Chondrocyte (in vitro differentiated cells): ENCODE measurements around the gene CXCL12. TPM values are rescaled to one million over a fixed set of nuclear protein-coding genes. Genes with fewer than 3 reads are reported as not detected.

Experiments
- DNase-seq: peaks from one replicate; pipeline ENCODE4 v3.0.0; 2021; ENCODE audit warnings: mixed read lengths, low spot score
- H3K27ac Mint-ChIP-seq: one replicate; pipeline ENCODE4 v1.8.0; 2021; ENCODE audit warnings: mild to moderate bottlenecking, moderate library complexity, mixed read lengths; ENCODE audit not compliant: unreplicated experiment
- H3K27me3 Mint-ChIP-seq: 2 replicates; pipeline ENCODE4 v1.8.0; 2021; ENCODE audit warnings: low read depth, mixed read lengths
- H3K36me3 Mint-ChIP-seq: 2 replicates; pipeline ENCODE4 v1.8.0; 2021; ENCODE audit warnings: low read depth, mixed read lengths
- H3K4me1 Mint-ChIP-seq: 2 replicates; pipeline ENCODE4 v1.8.0; 2021; ENCODE audit warnings: low read depth, mild to moderate bottlenecking, mixed read lengths
- H3K4me3 Mint-ChIP-seq: one replicate; pipeline ENCODE4 v1.8.0; 2021; ENCODE audit warnings: mild to moderate bottlenecking, moderate library complexity, mixed read lengths; ENCODE audit not compliant: unreplicated experiment
- H3K9me3 Mint-ChIP-seq: 2 replicates; pipeline ENCODE4 v1.8.0; 2021; ENCODE audit warnings: low read depth, mixed read lengths
- total RNA-seq: library from RNA; stranded (reverse); gene quantifications from 3 replicates; pipeline ENCODE4 v1.2.1, GENCODE V29; 2021
- TF ChIP-seq, protein P1 (sequence below): fragments of 200-600 bp; sonication (generic); IDR thresholded peaks from 2 replicates; pipeline ENCODE4 v1.5.0; 2021; ENCODE audit warnings: antibody characterized with exemption, mild to moderate bottlenecking, moderate library complexity

Gene CXCL12
- total RNA-seq, 1 donor from 2014 or later: 65.5 TPM

DNA sequence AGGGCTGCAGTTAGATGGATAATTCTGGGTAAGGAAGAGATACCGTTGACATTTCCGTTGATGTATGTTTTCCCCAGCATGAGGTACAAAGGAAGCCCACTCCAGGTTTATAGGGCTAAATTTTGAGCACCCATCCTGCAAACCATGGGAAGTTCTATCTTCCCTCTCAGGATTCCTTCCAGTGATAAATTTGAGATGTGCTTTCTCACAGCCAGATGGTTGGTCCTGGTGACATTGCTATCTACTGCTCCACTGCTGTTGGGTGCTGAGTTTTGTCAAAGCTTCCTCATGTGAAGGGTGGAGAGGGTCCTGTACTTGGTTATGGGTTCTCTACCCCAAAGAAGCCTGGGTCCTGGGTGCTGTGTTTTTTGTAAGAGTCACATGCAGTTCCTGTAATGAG is 57.4 kb downstream of the CXCL12 start:
- Mint-ChIP-seq H3K9me3 (no peaks in the 10 kb centered on the region), H3K27me3 (peaks cover 8% of the 10 kb centered on the region), H3K4me3 (no peak overlapping the region), H3K27ac (no peak overlapping the region), H3K4me1 (peaks cover 6% of the 10 kb centered on the region), H3K36me3 (no peaks in the 10 kb centered on the region)
- TF ChIP-seq, protein P1, sequence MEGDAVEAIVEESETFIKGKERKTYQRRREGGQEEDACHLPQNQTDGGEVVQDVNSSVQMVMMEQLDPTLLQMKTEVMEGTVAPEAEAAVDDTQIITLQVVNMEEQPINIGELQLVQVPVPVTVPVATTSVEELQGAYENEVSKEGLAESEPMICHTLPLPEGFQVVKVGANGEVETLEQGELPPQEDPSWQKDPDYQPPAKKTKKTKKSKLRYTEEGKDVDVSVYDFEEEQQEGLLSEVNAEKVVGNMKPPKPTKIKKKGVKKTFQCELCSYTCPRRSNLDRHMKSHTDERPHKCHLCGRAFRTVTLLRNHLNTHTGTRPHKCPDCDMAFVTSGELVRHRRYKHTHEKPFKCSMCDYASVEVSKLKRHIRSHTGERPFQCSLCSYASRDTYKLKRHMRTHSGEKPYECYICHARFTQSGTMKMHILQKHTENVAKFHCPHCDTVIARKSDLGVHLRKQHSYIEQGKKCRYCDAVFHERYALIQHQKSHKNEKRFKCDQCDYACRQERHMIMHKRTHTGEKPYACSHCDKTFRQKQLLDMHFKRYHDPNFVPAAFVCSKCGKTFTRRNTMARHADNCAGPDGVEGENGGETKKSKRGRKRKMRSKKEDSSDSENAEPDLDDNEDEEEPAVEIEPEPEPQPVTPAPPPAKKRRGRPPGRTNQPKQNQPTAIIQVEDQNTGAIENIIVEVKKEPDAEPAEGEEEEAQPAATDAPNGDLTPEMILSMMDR: no peak
- DNase-seq: no peak
